HepG2 (cell line): Measurements from ENCODE around the gene RAC3. TPM values are rescaled to one million over a fixed set of nuclear protein-coding genes. Genes with fewer than 3 reads are reported as not detected.

Source experiments
- ATRX ChIP-seq: sonication (generic); formaldehyde crosslinking; IDR thresholded peaks from 2 replicates; pipeline ENCODE4 v1.4.0; 2020; ENCODE audit warnings: missing genetic modification reagents, borderline replicate concordance
- ETV6 ChIP-seq: sonication (generic); formaldehyde crosslinking; conservative IDR thresholded peaks from 2 replicates; pipeline ENCODE4 v1.4.0; 2020; ENCODE audit warnings: missing genetic modification reagents
- FOSL2 ChIP-seq: sonication (generic); formaldehyde crosslinking; IDR thresholded peaks from 2 replicates; pipeline ENCODE4 v1.4.0; 2020; ENCODE audit warnings: missing genetic modification reagents
- KAT8 ChIP-seq: IDR thresholded peaks from 2 replicates; pipeline ENCODE4 v1.6.1; 2016; ENCODE audit warnings: missing genetic modification reagents, missing compliant biosample characterization
- MED8 ChIP-seq: sonication (generic); formaldehyde crosslinking; IDR thresholded peaks from 2 replicates; pipeline ENCODE4 v1.8.1; 2023; ENCODE audit warnings: mild to moderate bottlenecking, missing genetic modification reagents; ENCODE audit not compliant: insufficient replicate concordance
- MEIS2 ChIP-seq: sonication (generic); formaldehyde crosslinking; IDR thresholded peaks from 2 replicates; pipeline ENCODE4 v1.9.0; 2021; ENCODE audit warnings: mild to moderate bottlenecking, missing genetic modification reagents
- MYC ChIP-seq: sonication (generic); formaldehyde crosslinking; IDR thresholded peaks from 2 replicates; pipeline ENCODE4 v1.9.0; 2021; ENCODE audit warnings: missing genetic modification reagents, borderline replicate concordance
- NR1H2 ChIP-seq: sonication (generic); formaldehyde crosslinking; IDR thresholded peaks from 2 replicates; pipeline ENCODE4 v1.8.1; 2022; ENCODE audit warnings: low read depth, missing genetic modification reagents, borderline replicate concordance
- ONECUT2 ChIP-seq: sonication (generic); formaldehyde crosslinking; IDR thresholded peaks from 2 replicates; pipeline ENCODE4 v1.4.0; 2020; ENCODE audit warnings: missing genetic modification reagents
- RARA ChIP-seq: IDR thresholded peaks from 2 replicates; pipeline ENCODE4 v1.6.1; 2016; ENCODE audit warnings: missing genetic modification reagents, missing compliant biosample characterization
- RXRB ChIP-seq: IDR thresholded peaks from 2 replicates; pipeline ENCODE4 v1.6.1; 2016; ENCODE audit warnings: borderline replicate concordance, missing genetic modification reagents, missing compliant biosample characterization
- SKIL ChIP-seq: sonication (generic); formaldehyde crosslinking; IDR thresholded peaks from 2 replicates; pipeline ENCODE4 v1.8.0; 2022; ENCODE audit warnings: missing genetic modification reagents, mild to moderate bottlenecking, moderate library complexity, borderline replicate concordance
- SNAPC5 ChIP-seq: sonication (generic); formaldehyde crosslinking; IDR thresholded peaks from 2 replicates; pipeline ENCODE4 v1.8.1; 2023; ENCODE audit warnings: mild to moderate bottlenecking, missing genetic modification reagents, borderline replicate concordance
- ZBTB34 ChIP-seq: sonication (generic); formaldehyde crosslinking; IDR thresholded peaks from 2 replicates; pipeline ENCODE4 v1.8.0; 2022; ENCODE audit warnings: mild to moderate bottlenecking, missing genetic modification reagents
- ZFY ChIP-seq: sonication (generic); formaldehyde crosslinking; IDR thresholded peaks from 2 replicates; pipeline ENCODE4 v1.4.0; 2020; ENCODE audit warnings: missing genetic modification reagents
- ZMYM3 ChIP-seq: sonication (generic); formaldehyde crosslinking; IDR thresholded peaks from 2 replicates; pipeline ENCODE4 v1.5.1; 2020; ENCODE audit warnings: mild to moderate bottlenecking, missing genetic modification reagents
- ZNF841 ChIP-seq: sonication (generic); formaldehyde crosslinking; IDR thresholded peaks from 2 replicates; pipeline ENCODE4 v1.8.1; 2023; ENCODE audit warnings: missing genetic modification reagents, borderline replicate concordance
- ZNF878 ChIP-seq: sonication (generic); formaldehyde crosslinking; IDR thresholded peaks from 2 replicates; pipeline ENCODE4 v1.8.1; 2023; ENCODE audit warnings: mild to moderate bottlenecking, missing genetic modification reagents, moderate library complexity
- polyA plus RNA-seq, 8 experiments: library from polyadenylated mRNA; depleted of rRNA in 3 of 8; stranded (reverse) in 7 of 8; unstranded in 1 of 8; fragments of >200 nt; fragmentation: Illumina TruSeq in 4 of 8; extraction: Trizol in 4 of 8; gene quantifications; 2 replicates each; pipeline versions ENCODE4 v1.2.1 to v1.2.3, GENCODE V29; 2011 to 2016; ENCODE audit warnings: low read depth in 4 of 8, missing spikeins in 1 of 8, mixed read lengths in 1 of 8; ENCODE audit not compliant: insufficient read depth in 1 of 8
- total RNA-seq, 5 experiments: library from RNA; depleted of rRNA; stranded (reverse); fragments of >200 nt; fragmentation: Illumina TruSeq; extraction: Trizol; gene quantifications; 2 replicates each; pipeline ENCODE4 v1.2.3, GENCODE V29; 2016; ENCODE audit warnings: low read depth in 1 of 5
- TF ChIP-seq, protein P1 (sequence below): sonication (generic); formaldehyde crosslinking; IDR thresholded peaks from 2 replicates; pipeline ENCODE4 v1.4.0; 2020; ENCODE audit warnings: missing genetic modification reagents
- TF ChIP-seq, protein P2 (sequence below): IDR thresholded peaks from 2 replicates; pipeline ENCODE4 v1.6.1; 2016; ENCODE audit warnings: control low read depth

RAC3 gene
- total and polyA plus RNA-seq, 2 of the 13 experiments (the other 11 are each of a cell fraction or from before 2014, with no cell fraction given), result 10.5 to 21.3 TPM

DNA sequence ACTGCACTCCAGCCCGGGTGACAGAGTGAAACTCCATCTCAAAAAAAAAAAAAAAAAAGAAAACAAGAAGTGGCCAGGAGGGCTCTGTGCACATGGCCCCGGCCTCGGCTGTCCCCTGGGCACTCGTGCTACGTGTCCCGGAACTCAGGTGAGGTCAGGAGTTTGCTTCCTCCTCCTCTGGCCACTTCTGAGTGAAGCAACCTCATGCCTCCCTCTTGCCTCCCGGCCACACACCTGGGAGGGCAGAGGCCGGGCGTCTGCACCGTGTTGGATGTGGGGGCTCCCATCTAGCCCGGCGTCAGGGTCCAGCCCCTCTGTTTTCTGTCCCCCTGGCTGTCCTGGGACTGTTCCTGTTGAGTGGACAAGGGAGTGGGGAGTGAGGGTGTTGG, 31.9 kb upstream of the RAC3 start (continued):
- peak; percentile 77 for TF ChIP-seq MYC
- no peak for TF ChIP-seq ZFY
- no peak for TF ChIP-seq ZMYM3 (CRISPR knock-in tag)
- no peak for TF ChIP-seq ETV6 (CRISPR knock-in tag)
- no peak for TF ChIP-seq ZNF841 (CRISPR knock-in tag)
- no peak for TF ChIP-seq NR1H2 (CRISPR knock-in tag)
- TF ChIP-seq SNAPC5, result peak; percentile 78; the same call in 1 of the 2 replicates
- peak; percentile 22; the same call in 1 of the 2 replicates for TF ChIP-seq FOSL2 (CRISPR knock-in tag)
- peak; percentile 52 for TF ChIP-seq MED8 (CRISPR knock-in tag)
- TF ChIP-seq ZBTB34 (CRISPR knock-in tag), result no peak
- TF ChIP-seq, protein P1, sequence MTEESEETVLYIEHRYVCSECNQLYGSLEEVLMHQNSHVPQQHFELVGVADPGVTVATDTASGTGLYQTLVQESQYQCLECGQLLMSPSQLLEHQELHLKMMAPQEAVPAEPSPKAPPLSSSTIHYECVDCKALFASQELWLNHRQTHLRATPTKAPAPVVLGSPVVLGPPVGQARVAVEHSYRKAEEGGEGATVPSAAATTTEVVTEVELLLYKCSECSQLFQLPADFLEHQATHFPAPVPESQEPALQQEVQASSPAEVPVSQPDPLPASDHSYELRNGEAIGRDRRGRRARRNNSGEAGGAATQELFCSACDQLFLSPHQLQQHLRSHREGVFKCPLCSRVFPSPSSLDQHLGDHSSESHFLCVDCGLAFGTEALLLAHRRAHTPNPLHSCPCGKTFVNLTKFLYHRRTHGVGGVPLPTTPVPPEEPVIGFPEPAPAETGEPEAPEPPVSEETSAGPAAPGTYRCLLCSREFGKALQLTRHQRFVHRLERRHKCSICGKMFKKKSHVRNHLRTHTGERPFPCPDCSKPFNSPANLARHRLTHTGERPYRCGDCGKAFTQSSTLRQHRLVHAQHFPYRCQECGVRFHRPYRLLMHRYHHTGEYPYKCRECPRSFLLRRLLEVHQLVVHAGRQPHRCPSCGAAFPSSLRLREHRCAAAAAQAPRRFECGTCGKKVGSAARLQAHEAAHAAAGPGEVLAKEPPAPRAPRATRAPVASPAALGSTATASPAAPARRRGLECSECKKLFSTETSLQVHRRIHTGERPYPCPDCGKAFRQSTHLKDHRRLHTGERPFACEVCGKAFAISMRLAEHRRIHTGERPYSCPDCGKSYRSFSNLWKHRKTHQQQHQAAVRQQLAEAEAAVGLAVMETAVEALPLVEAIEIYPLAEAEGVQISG, result 0 out of 2 replicates have a peak, but pooled peaks have one; percentile 14
- TF ChIP-seq KAT8, result 0 out of 2 replicates have a peak, but pooled peaks have one; percentile 43
- TF ChIP-seq RARA (CRISPR knock-in tag), result peak; percentile 87
- no peak for TF ChIP-seq MEIS2 (CRISPR knock-in tag)
- TF ChIP-seq SKIL (CRISPR knock-in tag), result no peak
- 0 out of 2 replicates have a peak, but pooled peaks have one; percentile 12 for TF ChIP-seq ZNF878 (CRISPR knock-in tag)
- TF ChIP-seq, protein P2, sequence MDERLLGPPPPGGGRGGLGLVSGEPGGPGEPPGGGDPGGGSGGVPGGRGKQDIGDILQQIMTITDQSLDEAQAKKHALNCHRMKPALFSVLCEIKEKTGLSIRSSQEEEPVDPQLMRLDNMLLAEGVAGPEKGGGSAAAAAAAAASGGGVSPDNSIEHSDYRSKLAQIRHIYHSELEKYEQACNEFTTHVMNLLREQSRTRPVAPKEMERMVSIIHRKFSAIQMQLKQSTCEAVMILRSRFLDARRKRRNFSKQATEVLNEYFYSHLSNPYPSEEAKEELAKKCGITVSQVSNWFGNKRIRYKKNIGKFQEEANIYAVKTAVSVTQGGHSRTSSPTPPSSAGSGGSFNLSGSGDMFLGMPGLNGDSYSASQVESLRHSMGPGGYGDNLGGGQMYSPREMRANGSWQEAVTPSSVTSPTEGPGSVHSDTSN, result no peak
- peak; percentile 57 for TF ChIP-seq RXRB
- no peak for TF ChIP-seq ONECUT2
- no peak for TF ChIP-seq ATRX (CRISPR knock-in tag)
